Femur (tissue), 1 donor: ENCODE measurements around the gene GLIPR2.

Experiments used
- DNase-seq: peaks from one replicate; pipeline ENCODE4 v3.0.0-alpha.2; 2017

GLIPR2 gene

GRCh38 chr9:36207016-36207415, 70.5 kb downstream of the GLIPR2 start:
- DNase-seq, result no peak

DNA sequence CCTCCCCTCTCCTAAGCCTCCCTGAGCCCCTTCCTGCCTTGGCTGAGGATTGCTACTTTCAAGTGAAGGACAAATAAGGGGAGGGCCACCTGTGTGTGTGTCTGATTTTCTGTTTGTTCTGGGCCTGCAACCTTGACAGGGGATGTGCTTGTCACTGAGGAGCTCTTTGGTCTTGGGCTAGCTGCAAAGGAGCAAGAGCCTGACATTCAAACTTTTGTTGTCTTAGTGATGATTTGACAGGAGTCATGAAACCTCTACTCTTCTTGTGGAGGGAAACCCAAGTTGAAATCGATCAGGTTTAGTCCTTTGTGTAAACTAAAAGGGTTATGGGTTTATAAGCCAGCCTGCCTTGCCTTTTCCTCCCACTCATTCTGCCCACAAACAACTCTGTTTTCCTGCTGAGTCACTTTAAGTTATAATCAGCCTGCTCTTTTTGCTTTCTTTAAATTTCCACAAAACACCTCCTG, 71.0 kb downstream of the GLIPR2 start:
- no peak for DNase-seq

DNA sequence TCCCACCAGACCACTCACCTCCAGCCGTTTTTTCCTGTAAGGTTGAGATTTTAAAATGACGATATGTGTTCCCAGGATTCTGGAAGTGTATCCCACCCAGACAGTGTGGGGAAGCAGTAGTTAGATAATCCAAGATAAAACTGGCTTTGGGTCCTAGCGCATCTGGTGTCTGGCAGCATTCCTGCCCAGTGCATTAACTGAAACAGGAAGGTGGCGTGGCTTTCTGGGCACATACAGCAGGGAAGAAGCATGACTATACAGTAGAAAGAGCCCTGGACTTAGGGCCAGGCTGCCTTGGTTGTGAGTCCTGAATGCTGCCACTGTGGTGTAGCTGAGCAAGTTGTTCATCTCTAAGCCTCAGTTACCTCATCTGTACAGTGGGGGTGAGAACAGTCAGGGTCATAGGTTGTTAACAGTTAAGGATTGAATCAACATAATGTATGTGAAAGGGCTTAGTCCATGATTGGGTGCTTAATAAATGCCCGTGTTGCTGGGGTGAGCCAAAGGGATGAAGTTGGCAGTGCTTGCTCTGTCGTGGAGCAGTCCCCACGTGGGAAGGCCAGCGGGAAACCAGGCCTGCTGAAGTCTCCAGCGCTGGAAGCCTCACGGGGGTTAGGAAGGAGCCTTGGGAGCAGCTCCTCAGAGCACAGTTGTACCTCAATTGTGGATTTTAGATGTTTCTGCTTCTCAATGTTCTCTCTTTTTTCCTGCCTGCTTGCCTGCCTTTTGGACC, 72.2 kb downstream of the GLIPR2 start:
- no peak for DNase-seq

DNA sequence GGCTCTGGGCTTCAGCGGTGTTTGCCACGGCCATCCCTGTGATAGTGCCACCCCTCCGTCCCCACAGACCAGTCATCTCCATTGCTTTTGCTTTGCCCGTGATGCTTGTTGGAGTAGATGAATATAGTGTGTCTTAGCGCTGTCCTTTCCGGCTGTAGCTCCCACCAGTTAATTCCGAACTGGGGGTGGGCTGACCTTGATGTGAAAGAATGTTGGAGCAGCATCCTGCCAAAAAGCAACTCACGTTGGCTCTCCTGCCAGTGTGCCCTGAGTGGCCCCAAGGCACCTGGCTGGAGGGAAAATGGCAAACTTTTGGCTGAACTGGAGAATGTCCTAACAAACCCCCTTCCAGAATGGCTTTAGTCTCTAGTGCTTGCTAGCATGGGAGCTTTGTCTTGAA, 74.2 kb downstream of the GLIPR2 start:
- DNase-seq, result no peak

GRCh38 chr9:36211510-36211909, 75.0 kb downstream of the GLIPR2 start:
- DNase-seq, result no peak

DNA sequence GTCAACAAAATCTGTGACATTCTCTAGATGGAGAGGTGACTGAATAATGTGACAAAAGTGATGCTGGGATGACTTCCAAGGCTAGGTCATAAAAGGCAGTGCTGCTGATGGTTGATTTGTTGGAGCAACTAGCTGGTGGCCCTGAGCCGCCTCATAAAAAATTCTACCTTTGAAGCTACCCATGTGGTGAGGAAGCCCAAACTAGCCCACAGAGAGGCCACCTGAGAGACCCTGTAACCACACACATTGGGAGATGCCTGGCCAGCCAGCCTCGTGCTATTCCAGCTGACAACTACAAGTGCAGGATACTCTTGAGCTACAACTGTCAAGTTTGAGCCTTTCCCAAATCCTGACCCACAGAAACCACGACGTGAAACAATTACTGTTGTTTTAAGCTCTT, 76.9 kb downstream of the GLIPR2 start:
- no peak for DNase-seq
